Activated CD4-positive, alpha-beta T cell treated with anti-CD3 and anti-CD28 coated beads, Interleukin-2, amount 10 ng/mL, durations not matched to agents 24 days and 14 days (primary cell): Measurements from ENCODE around the gene EEF1G. TPM values are rescaled to one million over a fixed set of nuclear protein-coding genes. Genes with fewer than 3 reads are reported as not detected.
A peak's percentile ranks its signal among the peaks of the same experiment; 100 is the strongest.
"Not testable (repeated sequence)": the region's sequence is repeated elsewhere in the genome, so short reads cannot be mapped to it uniquely, and the experiment has no call there.

Experiments used
- DNase-seq: peaks from one replicate; pipeline ENCODE4 v3.0.0; 2022
- H3K27ac Mint-ChIP-seq: one replicate; pipeline ENCODE4 v1.8.0; 2022; ENCODE audit warnings: mild to moderate bottlenecking, mixed read lengths
- H3K27me3 Mint-ChIP-seq: one replicate; pipeline ENCODE4 v1.8.0; 2022; ENCODE audit warnings: mixed read lengths
- H3K36me3 Mint-ChIP-seq: one replicate; pipeline ENCODE4 v1.8.0; 2022; ENCODE audit warnings: low read depth, mild to moderate bottlenecking, mixed read lengths
- H3K4me1 Mint-ChIP-seq: one replicate; pipeline ENCODE4 v1.8.0; 2021; ENCODE audit warnings: mixed read lengths
- H3K4me3 Mint-ChIP-seq: one replicate; pipeline ENCODE4 v1.8.0; 2022; ENCODE audit warnings: mild to moderate bottlenecking, moderate library complexity, mixed read lengths
- H3K9me3 Mint-ChIP-seq: one replicate; pipeline ENCODE4 v1.8.0; 2021; ENCODE audit warnings: mixed read lengths
- intact Hi-C: fragments of 100-400 bp; cut with micrococcal nuclease; formaldehyde crosslinking; loops from one replicate; pipeline ENCODE4 v1.15.1; 2023
- total RNA-seq: library from RNA; stranded (reverse); gene quantifications from 2 replicates; pipeline ENCODE4 v1.2.3, GENCODE V29; 2022

EEF1G gene
- total RNA-seq, 1 donor from 2014 or later: 1,271 TPM

- intact Hi-C loops: no loop called here
- H3K27ac Mint-ChIP-seq: no peak overlapping the region
- no peaks in the 10 kb centered on the region for H3K27me3 Mint-ChIP-seq
- no peak for DNase-seq
- peaks cover 44% of the 10 kb centered on the region for H3K4me1 Mint-ChIP-seq
- no peaks in the 10 kb centered on the region for H3K9me3 Mint-ChIP-seq
- no peak overlapping the region for H3K4me3 Mint-ChIP-seq
- H3K36me3 Mint-ChIP-seq: peaks cover 69% of the 10 kb centered on the region
These were observed 8.4 kb downstream of the EEF1G start for GRCh38 chr11:62565100-62565802.

- intact Hi-C loops: not testable (repeated sequence)
- peaks cover 53% of the 10 kb centered on the region for H3K4me1 Mint-ChIP-seq
These were observed 11.9 kb downstream of the EEF1G start for GRCh38 chr11:62561677-62562230.

GRCh38 chr11:62560566-62561103 lies 13.1 kb downstream of the EEF1G start:
- DNase-seq: peak; percentile 93
- Mint-ChIP-seq H3K4me3 (peak overlapping the region; percentile 30), H3K27ac (peak overlapping the region; percentile 75), H3K27me3 (no peaks in the 10 kb centered on the region), H3K36me3 (peaks cover 67% of the 10 kb centered on the region), H3K9me3 (no peaks in the 10 kb centered on the region), H3K4me1 (peaks cover 55% of the 10 kb centered on the region)
- intact Hi-C loops: loop anchor here (1.0 kb wide), 2 partner anchors 9 to 18 kb away; no protein-coding TSS in a partner anchor

More at GRCh38 chr11:62561677-62562230, 11.9 kb downstream of the EEF1G start:
- not testable (repeated sequence) for H3K27me3 Mint-ChIP-seq, H3K9me3 Mint-ChIP-seq, H3K4me3 Mint-ChIP-seq, DNase-seq
- H3K36me3 Mint-ChIP-seq: peaks cover 70% of the 10 kb centered on the region
- peak overlapping the region; percentile 73 for H3K27ac Mint-ChIP-seq

- Mint-ChIP-seq H3K27ac (peak overlapping the region; percentile 72), H3K36me3 (peaks cover 62% of the 10 kb centered on the region)
- intact Hi-C loops: loop anchor here (1.0 to 10.0 kb wide), 5 partner anchors 8 to 735 kb away; partner anchors contain the start of genes FADS2 and TUT1
These were observed 14.1 kb downstream of the EEF1G start for GRCh38 chr11:62559626-62560025.

GRCh38 chr11:62559204-62559603 lies 14.5 kb downstream of the EEF1G start:
- Mint-ChIP-seq H3K27me3 (no peaks in the 10 kb centered on the region), H3K9me3 (no peaks in the 10 kb centered on the region), H3K36me3 (peaks cover 62% of the 10 kb centered on the region), H3K27ac (peak overlapping the region; percentile 72), H3K4me1 (peaks cover 67% of the 10 kb centered on the region), H3K4me3 (peak overlapping the region; percentile 57)
- DNase-seq: no peak
- intact Hi-C loops: loop anchor here (5.0 to 10.0 kb wide), 3 partner anchors 33 to 734 kb away; partner anchors contain the start of genes FADS2 and TUT1

More at GRCh38 chr11:62559626-62560025, 14.1 kb downstream of the EEF1G start:
- H3K27me3 Mint-ChIP-seq, DNase-seq, H3K9me3 Mint-ChIP-seq: not testable (repeated sequence)
- H3K4me3 Mint-ChIP-seq: peak overlapping the region; percentile 57
- H3K4me1 Mint-ChIP-seq: peaks cover 62% of the 10 kb centered on the region

GRCh38 chr11:62558669-62559068 lies 15.0 kb downstream of the EEF1G start:
- no peak for DNase-seq
- no peak overlapping the region for H3K4me3 Mint-ChIP-seq
- H3K36me3 Mint-ChIP-seq: peaks cover 59% of the 10 kb centered on the region
- intact Hi-C loops: loop anchor here (5.0 to 10.0 kb wide), 3 partner anchors 34 to 734 kb away; partner anchors contain the start of genes FADS2 and TUT1
- H3K27me3 Mint-ChIP-seq: no peaks in the 10 kb centered on the region
- H3K9me3 Mint-ChIP-seq: no peaks in the 10 kb centered on the region
- H3K4me1 Mint-ChIP-seq: peaks cover 70% of the 10 kb centered on the region
- H3K27ac Mint-ChIP-seq: peak overlapping the region; percentile 72

GRCh38 chr11:62556875-62557631 lies 16.6 kb downstream of the EEF1G start:
- peaks cover 82% of the 10 kb centered on the region for H3K4me1 Mint-ChIP-seq
- intact Hi-C loops: loop anchor here (1.0 to 10.0 kb wide), 7 partner anchors 11 to 732 kb away; partner anchors contain the start of genes AHNAK, EEF1G, FADS2 and TUT1
- DNase-seq: peak; percentile 94
- H3K27me3 Mint-ChIP-seq: no peaks in the 10 kb centered on the region
- peaks cover 52% of the 10 kb centered on the region for H3K36me3 Mint-ChIP-seq
- peak overlapping the region; percentile 78 for H3K4me3 Mint-ChIP-seq
- H3K9me3 Mint-ChIP-seq: no peaks in the 10 kb centered on the region
- peak overlapping the region; percentile 98 for H3K27ac Mint-ChIP-seq

- Mint-ChIP-seq H3K4me1 (peaks cover 86% of the 10 kb centered on the region), H3K4me3 (peak overlapping the region; percentile 78), H3K9me3 (no peaks in the 10 kb centered on the region), H3K27ac (peak overlapping the region; percentile 98), H3K27me3 (peaks cover 2% of the 10 kb centered on the region), H3K36me3 (peaks cover 47% of the 10 kb centered on the region)
- intact Hi-C loops: loop anchor here (1.0 to 10.0 kb wide), 6 partner anchors 10 to 731 kb away; partner anchors contain the start of genes AHNAK, EEF1G, FADS2 and TUT1
- DNase-seq: peak; percentile 96
These were observed 17.4 kb downstream of the EEF1G start for GRCh38 chr11:62556108-62556874.

GRCh38 chr11:62555464-62556107 lies 18.1 kb downstream of the EEF1G start:
- H3K27me3 Mint-ChIP-seq: peaks cover 2% of the 10 kb centered on the region
- peaks cover 40% of the 10 kb centered on the region for H3K36me3 Mint-ChIP-seq
- peak overlapping the region; percentile 98 for H3K27ac Mint-ChIP-seq
- peak overlapping the region; percentile 78 for H3K4me3 Mint-ChIP-seq
- intact Hi-C loops: loop anchor here (1.0 to 10.0 kb wide), 6 partner anchors 9 to 731 kb away; partner anchors contain the start of genes AHNAK, EEF1G, FADS2 and TUT1
- H3K4me1 Mint-ChIP-seq: peaks cover 86% of the 10 kb centered on the region
- H3K9me3 Mint-ChIP-seq: no peaks in the 10 kb centered on the region
- DNase-seq: peak; percentile 92

- no peaks in the 10 kb centered on the region for H3K9me3 Mint-ChIP-seq
- peak overlapping the region; percentile 98 for H3K27ac Mint-ChIP-seq
- peaks cover 83% of the 10 kb centered on the region for H3K4me1 Mint-ChIP-seq
- DNase-seq: no peak
- peaks cover 32% of the 10 kb centered on the region for H3K36me3 Mint-ChIP-seq
- H3K27me3 Mint-ChIP-seq: peaks cover 6% of the 10 kb centered on the region
- intact Hi-C loops: loop anchor here (5.0 to 10.0 kb wide), 3 partner anchors 38 to 730 kb away; partner anchors contain the start of genes FADS2 and TUT1
- H3K4me3 Mint-ChIP-seq: peak overlapping the region; percentile 78
These were observed 19.1 kb downstream of the EEF1G start for GRCh38 chr11:62554387-62555167.

- peak overlapping the region; percentile 78 for H3K4me3 Mint-ChIP-seq
- peak overlapping the region; percentile 98 for H3K27ac Mint-ChIP-seq
- intact Hi-C loops: loop anchor here (2.0 to 10.0 kb wide), 2 partner anchors 47 to 729 kb away; partner anchors contain the start of genes FADS2 and MTA2
- DNase-seq: peak; percentile 72
- peaks cover 6% of the 10 kb centered on the region for H3K27me3 Mint-ChIP-seq
- H3K36me3 Mint-ChIP-seq: peaks cover 25% of the 10 kb centered on the region
- no peaks in the 10 kb centered on the region for H3K9me3 Mint-ChIP-seq
- H3K4me1 Mint-ChIP-seq: peaks cover 78% of the 10 kb centered on the region
These were observed 19.8 kb downstream of the EEF1G start for GRCh38 chr11:62553839-62554361.
